GM21717 (cell line): ENCODE data around the gene TP53AIP1.
"Not testable (repeated sequence)": the region's sequence is repeated elsewhere in the genome, so short reads cannot be mapped to it uniquely, and the experiment has no call there.

ENCODE experiments used
- ATAC-seq: cut with Tn5 transposase; IDR thresholded peaks from one replicate; pipeline ENCODE4 v1.9.1; 2021; ENCODE audit warnings: mild to moderate bottlenecking, moderate library complexity; ENCODE audit not compliant: unreplicated experiment

TP53AIP1 gene

DNA sequence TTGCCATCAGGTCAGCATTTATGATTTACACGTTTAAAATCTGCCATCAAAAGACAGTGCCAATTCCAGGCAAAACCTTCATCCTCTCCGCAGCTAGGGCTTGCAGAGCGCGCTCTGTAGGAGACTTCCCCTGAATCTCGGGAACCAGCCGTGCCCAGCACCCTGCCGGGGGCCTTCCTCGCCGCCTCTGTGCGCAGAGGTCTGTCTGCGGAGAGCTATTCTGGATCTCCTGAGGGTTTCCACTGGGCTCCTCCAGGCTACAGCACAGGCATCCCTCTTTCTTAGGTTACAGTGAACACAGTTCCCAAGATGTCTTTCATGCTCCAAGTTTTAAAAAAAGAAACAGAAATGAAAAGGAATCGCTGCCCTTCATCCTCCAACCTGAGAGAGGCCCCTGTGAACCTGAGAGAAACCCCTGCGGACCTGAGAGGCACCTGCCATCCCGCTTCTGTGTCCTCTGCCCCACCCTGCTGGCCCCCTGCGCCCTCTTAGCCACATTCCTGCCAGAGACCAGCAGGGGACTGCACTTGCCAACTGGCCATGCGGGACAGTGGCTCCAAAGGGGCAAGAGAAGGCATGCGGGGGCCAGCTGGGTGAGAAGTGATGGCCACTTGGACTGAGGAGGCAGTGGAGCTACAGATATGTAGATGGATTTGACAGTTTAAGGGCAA, 16.1 kb downstream of the TP53AIP1 start:
- no peak for ATAC-seq

DNA sequence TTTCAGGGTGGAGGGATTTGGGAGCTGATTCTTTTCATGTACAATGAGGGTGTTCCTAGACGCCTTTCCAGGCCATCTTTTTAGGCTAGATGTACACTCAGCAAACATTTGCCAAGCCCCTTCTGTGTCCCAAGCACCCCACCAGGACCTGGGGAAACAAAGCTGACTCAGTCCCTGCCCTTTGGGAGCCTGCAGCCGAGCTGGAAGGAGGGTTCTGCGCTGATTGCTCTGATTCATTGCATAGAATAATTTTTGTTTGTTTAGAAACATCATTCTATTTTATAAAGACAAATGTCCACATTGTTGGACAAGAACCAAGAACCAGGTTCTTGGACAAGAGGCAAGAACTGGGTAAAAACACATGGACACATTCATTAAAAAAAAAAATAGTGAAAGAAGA, 16.7 kb downstream of the TP53AIP1 start:
- no peak for ATAC-seq

DNA sequence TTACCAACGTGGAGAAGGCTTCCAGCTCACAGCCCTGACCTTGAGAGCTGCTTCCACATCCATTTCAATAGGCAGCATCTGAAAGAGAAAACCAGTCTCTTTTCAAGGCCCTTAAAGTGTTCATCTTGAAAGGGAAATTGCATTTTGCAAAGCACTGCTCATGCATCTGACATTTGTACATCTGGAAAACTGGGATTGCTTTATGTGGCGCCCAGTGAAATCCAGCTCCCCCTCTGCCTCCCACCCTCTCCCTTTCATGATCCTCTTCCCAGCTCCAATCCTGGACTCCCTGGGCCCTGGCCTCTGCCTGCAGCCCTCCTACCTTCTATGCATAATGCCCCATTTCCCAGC, 17.4 kb downstream of the TP53AIP1 start:
- no peak for ATAC-seq

DNA sequence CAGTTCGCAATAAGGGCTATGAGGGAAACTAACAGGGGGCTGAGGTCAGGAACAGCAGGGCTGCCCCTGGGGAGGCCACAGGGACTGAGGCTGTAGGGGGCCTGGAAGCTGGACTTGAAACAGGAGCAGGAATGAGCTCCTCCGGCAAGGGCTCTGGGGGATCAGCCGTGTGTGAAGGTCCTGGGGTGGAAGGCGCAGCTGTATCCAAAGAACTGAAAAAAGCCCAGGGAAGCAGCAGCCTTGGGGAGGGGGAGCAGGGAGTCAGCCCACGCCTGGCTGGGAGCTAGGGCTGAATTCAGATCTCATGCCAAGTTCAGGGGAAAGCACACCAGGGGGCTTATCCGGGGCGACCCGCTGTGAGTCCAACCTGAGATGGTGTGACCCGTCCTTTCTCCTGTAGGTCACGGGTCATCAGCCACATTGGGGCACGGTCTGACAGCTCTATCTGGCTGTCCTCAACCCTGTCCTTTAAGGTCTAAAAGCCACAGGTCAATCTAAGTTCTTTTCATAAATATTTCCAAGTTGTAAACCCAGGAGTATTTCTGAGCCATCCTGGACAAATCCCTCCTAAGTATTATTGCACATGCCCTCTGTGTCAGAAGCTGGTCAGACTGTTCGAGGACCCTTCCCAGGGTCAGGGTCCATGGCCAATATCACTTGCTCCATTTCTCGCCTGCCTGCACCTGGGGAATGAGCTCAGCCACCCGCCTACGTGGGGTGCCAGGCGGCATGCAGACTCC, 18.0 kb downstream of the TP53AIP1 start:
- ATAC-seq = no peak

DNA sequence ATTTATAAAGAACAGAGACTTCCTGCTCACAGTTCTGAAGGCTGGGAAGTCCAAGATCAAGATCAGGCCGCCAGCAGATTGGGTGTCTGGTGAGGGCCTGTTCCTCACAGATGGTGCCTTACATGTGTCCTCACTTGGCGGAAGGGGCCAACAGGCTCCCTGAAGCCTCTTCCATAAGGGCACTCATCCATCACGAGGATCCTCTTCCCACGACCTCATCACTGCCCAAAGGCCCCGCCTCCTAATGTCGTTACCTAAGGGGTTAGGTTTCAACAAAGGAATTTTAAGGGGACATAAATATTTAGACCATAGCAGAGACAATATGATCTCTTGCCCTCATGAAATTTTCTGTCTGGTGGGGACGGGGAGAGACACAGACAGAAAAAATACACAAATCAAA, 18.6 kb downstream of the TP53AIP1 start:
- no peak for ATAC-seq

DNA sequence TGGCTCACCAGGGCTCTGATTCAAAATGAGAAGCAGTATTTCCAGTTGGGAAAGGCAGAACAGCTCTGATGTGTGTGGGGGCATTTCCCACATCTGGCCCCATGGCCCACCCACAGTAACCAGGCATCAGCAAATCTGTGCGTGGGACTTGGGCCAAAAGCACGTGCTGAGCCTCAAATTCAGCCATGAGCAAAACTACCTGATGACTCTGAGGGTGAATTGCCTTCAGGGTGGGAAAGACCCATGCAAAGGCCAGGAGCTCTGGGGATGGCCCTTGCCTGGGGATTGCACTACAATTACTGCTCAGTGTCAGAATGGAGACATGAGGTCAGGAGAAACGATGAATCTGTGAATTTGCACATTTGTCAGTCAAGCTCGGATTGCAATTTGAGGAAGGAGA, 20.9 kb downstream of the TP53AIP1 start:
- ATAC-seq = no peak

DNA sequence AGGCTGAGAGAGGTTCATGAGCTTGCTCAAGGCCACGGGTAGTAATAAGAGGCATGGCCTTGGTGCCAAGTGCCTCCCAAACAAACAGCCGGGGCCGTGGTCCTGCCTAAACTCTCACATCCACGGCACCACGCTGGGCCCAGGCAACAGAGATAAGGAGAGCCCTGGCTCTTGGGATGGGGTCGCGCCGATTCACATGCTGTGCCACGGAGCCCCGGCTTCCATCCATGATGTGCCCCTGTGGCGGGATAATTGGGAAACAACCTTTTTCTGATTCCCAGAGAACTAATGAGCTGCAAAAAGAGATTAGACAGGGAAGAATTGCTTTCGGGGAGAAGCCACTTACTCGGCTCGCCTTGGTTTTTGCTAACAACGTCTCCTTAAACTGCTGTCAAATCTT, 22.0 kb downstream of the TP53AIP1 start:
- no peak for ATAC-seq

DNA sequence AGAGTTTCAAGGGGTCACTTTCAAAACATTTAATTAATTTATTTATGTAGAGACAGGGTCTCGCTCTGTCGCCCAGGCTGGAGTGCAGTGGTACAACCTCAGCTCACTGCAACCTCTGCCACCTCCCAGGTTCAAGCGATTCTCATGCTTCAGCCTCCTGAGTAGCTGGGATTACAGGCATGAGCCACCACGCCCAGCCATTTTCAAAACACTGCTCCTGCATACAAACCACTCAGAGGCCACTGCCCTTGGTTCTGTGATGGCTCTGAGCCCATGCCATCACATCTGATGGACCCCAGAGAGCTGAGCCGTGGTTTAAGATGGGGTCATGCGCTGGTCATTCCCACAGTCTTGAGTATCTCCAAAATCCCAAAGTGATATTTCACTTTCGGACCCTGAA, 23.0 kb downstream of the TP53AIP1 start:
- not testable (repeated sequence) for ATAC-seq

DNA sequence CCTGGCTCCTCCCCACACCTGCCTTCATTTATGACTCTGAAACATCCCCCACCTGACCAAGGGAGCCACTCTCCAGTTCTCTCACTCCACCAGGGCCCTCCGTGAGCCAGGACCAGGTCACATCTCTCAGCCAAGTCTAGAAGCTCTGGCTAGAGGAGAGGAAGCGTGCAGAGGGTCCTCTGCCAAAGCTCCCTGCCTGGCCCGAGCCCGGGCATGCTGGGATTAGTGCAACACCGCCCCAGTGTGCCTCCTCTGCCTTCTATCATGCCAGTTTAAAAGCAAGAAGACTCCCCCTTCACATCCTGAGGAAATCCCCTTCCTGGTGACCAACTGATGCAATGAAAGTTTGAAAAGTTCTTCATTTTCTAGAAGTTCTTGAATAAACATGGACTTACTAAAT, 23.5 kb downstream of the TP53AIP1 start:
- no peak for ATAC-seq

DNA sequence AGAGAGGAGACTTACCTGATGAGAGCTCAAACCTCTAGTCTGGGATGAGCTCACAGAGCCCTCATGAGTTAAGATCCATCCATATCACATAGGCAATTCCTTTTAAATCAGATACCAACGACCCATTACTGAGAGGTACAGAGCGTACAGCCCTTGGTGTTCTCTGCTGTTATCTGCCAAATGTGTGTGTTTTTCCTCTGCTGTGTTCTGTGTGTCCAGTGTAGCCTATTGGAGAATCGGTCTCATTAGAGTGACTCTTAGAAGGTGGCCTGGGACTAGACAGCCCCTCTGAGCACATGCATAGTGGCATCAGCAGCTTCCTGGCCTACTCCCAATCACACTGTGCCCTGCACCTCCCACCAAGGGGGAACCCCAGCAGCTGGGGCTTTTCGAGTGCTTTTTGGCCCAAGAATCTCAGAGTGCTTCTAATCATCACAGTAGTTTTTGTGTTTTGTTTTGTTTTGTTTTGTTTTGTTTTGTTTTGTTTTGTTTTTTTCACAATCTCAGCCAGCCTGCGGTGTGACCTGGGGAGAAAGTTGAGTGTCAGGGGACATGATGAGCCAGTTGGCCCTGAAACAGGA, 25.4 kb downstream of the TP53AIP1 start:
- no peak for ATAC-seq

DNA sequence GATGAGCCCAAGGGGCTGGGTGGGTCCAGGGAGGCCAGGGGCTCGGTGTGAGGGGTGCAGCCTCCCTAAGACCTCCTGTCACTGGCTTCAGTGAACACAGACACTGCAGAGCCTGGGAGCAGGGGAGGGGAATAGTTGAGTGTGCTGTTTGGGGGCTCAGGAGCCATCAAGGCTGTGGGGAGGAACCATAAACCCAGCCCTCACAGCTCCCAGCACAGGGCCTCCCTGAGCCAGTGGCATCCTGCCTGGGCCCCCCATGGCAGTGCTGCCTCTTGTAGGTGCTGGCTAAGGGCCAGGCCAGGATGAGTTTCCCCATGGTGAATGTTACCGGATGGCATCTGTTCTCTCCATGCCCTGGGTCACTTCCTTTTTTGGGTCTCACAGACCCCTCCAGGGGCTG, 26.0 kb downstream of the TP53AIP1 start:
- no peak for ATAC-seq

DNA sequence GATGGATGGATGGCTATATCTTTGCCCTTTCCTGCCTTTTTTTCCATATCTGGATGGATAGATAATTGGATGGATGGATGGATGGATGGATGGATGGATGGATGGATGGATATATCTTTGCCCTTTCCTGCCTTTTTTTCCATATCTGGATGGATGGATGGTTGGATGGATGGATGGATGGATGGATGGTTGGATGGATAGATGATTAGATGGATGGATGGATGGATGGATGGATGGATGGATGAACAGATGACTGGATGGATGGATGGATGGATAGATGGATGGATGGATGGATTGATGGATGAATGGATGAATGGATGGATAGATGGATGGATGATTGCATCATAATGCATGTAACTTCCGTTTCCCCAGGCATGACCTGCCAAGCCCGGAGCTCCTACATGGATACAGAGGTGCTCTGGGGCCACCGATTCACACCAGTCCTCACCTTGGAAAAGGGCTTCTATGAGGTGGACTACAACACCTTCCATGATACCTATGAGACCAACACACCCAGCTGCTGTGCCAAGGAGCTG, 26.6 kb downstream of the TP53AIP1 start:
- no peak for ATAC-seq

DNA sequence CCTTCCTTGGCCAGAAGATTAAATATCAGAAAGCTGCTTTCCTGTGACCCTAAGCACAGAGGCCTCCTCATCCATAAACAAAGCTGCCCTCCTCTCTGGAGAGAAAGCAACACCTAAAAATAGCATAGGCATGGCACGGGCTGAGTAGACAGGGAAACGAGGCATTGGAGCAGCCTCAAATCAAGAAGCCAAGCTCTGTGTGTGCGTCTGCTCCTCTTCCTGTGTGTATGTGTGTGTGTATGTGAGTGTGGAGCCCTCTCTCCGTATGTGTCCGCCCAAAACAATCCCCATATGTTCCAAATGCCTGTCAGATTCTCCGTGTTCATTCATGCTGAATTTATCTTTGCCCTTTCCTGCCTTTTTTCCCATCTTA, 27.5 kb downstream of the TP53AIP1 start:
- no peak for ATAC-seq

DNA sequence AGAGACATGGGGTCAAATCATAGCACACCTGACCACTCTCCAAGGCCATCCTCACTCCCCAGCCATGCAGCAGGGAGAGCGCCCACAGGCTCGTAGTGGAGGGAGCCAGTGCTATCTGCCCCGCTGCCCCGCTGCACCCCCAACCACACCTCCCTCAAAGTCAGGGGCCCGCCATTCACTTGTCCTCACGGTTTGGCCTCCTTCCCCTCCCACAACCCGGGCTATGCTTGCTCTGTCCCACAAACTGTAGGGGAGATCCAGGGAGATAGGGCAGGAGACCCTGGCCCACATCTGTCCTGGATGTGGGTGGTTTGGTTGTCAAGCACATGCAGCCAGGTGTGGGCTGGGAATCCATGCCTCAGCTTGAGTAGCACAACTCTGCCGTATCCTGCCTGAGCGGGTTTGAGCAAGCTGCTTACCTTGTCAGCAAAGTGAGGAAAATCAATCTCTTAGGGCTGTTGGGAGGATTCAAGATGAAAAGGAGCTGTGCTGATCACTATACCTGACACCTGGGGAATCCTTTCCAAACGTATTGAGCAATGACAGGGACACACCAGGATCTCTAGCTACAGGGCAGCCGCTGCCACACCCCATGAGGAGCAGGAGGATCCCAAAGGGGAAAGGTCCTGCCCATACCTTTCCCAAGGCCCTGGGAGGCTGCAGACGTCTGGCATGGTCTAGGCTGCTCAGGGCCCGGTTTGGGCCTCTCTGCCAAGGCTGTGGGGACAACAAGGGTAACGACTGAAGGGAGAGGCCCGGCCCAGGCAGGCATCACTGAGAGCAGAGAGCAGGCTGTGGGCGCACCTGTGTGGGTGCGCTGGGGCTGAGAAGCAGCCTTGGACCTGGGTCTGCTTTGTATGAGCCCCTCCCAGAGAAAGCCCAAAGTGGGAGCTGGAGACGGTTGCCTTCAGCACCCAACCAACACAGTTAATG, 28.2 kb downstream of the TP53AIP1 start:
- ATAC-seq = no peak

DNA sequence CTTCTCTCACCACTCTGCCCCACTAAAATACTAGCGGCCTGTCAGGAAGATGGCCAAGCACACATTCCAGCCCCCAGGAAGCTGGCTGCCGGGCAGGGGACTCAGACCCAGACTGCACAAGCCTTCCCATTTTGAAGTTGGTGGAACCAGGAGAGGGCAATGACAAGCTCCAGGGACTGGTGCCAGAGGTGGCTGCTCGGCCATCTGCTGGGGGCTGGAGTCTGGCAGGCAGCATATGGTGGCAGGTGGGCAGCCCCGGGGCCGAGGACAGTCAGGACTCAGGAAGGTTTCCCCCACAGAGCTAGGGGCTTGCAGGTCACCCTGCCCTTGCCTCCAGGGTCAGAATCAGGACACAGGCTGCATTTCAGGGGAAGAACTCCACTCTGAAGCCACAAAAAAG, 28.9 kb downstream of the TP53AIP1 start:
- ATAC-seq = no peak

DNA sequence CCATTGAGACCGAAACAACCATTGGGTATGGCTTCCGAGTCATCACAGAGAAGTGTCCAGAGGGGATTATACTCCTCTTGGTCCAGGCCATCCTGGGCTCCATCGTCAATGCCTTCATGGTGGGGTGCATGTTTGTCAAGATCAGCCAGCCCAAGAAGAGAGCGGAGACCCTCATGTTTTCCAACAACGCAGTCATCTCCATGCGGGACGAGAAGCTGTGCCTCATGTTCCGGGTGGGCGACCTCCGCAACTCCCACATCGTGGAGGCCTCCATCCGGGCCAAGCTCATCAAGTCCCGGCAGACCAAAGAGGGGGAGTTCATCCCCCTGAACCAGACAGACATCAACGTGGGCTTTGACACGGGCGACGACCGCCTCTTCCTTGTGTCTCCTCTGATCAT, 31.0 kb downstream of the TP53AIP1 start:
- ATAC-seq = no peak

DNA sequence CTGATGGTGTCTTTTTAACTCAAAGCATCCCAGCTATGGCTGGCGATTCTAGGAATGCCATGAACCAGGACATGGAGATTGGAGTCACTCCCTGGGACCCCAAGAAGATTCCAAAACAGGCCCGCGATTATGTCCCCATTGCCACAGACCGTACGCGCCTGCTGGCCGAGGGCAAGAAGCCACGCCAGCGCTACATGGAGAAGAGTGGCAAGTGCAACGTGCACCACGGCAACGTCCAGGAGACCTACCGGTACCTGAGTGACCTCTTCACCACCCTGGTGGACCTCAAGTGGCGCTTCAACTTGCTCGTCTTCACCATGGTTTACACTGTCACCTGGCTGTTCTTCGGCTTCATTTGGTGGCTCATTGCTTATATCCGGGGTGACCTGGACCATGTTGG, 31.4 kb downstream of the TP53AIP1 start:
- ATAC-seq = no peak

DNA sequence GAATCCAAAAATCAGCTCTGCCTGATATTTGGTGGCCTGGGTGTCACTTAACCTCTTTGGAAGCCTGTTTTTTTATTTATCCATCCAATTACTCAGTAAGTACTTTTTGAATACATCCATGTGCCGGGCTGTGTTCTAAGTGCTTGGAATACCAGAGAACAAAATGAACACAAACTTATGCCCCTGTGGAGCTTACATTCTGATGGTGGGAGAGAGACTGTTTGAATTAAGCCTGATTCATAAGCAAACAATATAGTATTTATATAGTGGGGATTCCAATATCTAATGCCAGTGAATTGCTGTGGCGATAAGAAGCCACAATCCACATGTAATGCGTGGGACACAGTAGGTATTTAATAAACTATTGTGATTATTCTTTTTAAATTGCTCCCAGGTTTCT, 32.1 kb downstream of the TP53AIP1 start:
- ATAC-seq = no peak

DNA sequence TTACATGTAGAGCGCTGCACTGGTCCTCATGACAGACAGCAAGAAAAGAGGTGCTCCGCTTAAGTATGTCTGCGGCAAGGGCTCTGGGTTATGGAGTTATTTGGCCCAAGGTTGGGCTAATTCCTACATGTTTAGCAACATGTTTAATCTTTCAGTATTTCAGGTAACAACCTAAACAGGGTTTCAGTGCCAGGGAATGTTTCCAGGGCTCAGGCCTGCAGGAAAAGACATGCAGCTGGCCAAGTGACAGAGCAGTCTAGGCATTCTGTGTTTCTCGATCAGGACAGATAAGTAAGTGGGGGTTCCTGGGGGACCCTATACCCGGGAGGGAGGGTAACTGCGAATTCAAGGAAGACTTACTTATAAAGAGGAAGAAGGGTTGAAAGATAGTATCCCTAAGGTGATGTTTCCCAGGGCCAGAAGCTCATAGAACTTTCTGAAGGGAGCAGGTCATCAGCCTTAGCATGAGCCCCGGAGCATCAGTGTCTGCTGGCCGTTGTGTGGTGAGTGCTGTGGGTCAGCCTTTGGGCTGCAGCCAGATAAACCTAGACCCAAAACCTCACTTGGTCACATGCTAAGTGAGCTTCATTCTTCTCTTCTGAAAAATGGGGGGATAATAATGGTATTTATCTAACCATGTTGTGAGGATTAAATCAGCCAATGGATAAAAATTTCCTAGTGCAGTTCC, 33.1 kb downstream of the TP53AIP1 start:
- ATAC-seq = no peak

DNA sequence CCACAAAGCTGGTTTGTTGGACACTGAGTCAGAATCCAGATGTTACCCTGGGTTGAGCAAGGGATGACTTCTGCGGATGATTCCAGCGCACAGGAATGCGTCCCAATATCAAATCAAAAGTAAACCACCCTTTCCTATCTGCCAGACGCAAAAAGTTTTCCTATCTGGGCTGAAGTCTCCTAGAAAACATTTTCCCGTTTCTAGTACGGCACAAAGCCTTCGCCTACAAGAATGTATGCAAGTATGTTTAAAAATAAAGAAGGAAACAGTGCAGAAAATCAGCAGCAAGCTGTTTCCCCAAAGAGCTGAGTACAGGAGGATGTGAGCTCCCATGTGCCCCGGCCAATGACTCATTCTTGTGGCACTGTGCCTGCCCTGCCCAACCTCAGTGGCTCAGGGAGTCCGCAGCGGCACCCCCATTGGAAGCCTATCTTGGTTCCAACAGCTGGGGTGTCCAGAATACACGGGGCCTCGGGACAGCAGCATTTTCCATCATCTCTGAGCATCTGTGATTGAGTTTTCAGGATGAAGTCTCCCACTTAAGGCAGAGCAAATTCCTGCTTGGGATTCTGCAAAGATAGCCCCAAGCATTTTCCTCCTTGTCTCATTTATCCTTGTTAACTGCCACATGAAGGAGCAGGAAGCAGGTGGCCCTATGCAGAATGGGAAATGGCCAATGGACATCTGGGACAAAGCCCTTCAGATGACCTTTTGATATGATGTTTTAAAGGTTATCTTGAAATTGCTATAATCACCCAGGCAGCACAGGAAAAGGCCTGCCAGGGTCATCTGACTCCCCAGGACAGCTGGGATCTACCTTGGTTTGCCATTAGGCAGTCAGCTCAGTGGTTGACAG, 34.1 kb downstream of the TP53AIP1 start:
- ATAC-seq = no peak
